ENCODE measurements around the gene UNC5B. TPM values are rescaled to one million over a fixed set of nuclear protein-coding genes. Genes with fewer than 3 reads are reported as not detected.
A peak's percentile ranks its signal among the peaks of the same experiment; 100 is the strongest.

The UNC5B gene
- total RNA-seq, 1 donor = 135 TPM

DNA sequence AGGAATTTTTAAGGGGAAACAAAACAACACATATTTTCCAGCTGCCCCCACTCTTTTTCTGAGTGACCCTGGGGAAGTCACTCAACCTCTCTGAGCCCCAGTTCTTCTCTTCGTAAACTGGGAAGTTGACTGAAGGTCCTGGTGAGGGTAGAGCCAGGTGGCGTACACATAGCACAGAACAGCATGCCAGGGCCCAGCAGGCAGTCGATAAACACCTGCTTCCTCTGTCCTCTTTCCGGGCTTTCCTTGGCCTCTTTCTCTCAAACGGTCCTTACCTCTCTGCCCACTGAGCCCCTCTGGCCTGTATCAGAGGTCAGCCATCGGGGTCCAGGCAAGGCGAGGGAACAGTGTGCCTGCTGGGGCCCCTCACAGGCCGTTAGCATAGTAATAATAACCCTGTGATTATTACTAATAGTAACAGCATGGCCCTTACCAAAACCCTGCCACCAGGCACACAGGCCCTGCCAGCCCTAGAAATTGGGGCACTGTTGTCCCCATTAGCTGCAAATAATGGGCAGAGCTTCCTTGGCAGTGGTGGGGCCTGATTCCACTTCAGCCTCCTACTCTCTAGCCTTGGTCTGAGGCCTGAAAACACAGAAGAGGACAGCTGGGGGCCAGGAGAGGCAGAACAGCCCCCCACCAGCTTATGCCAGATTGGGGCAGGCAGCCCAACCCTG, 69.4 kb downstream of the UNC5B start:
- Histone ChIP-seq H2AFZ (ENCODE audit: low read length) (no peak overlapping the region), H3K4me3 (ENCODE audit: insufficient read depth, low read length) (no peak overlapping the region), H3K4me1 (ENCODE audit: insufficient read depth, low read length) (no peaks in the 10 kb centered on the region), H3K79me2 (ENCODE audit: insufficient read depth, low read length) (no peaks in the 10 kb centered on the region), H3K27ac (ENCODE audit: low read depth, low read length) (no peak overlapping the region), H3K9me3 (ENCODE audit: low read depth, low read length) (no peaks in the 10 kb centered on the region), H3K36me3 (ENCODE audit: insufficient read depth, low read length) (peaks cover 21% of the 10 kb centered on the region), H3K4me2 (ENCODE audit: insufficient read depth, low read length) (no peak overlapping the region), H4K20me1 (ENCODE audit: insufficient read depth, low read length) (peaks cover 20% of the 10 kb centered on the region), H3K27me3 (ENCODE audit: insufficient read depth, low read length) (no peaks in the 10 kb centered on the region)
- TF ChIP-seq, protein P1, sequence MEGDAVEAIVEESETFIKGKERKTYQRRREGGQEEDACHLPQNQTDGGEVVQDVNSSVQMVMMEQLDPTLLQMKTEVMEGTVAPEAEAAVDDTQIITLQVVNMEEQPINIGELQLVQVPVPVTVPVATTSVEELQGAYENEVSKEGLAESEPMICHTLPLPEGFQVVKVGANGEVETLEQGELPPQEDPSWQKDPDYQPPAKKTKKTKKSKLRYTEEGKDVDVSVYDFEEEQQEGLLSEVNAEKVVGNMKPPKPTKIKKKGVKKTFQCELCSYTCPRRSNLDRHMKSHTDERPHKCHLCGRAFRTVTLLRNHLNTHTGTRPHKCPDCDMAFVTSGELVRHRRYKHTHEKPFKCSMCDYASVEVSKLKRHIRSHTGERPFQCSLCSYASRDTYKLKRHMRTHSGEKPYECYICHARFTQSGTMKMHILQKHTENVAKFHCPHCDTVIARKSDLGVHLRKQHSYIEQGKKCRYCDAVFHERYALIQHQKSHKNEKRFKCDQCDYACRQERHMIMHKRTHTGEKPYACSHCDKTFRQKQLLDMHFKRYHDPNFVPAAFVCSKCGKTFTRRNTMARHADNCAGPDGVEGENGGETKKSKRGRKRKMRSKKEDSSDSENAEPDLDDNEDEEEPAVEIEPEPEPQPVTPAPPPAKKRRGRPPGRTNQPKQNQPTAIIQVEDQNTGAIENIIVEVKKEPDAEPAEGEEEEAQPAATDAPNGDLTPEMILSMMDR (IDR thresholded peaks at IDR 0.05; ENCODE audit: extremely low read depth, low read depth, low read length) = no peak
- DNase-seq (ENCODE audit: insufficient read length, low spot score, missing footprints) = peak; percentile 43

DNA sequence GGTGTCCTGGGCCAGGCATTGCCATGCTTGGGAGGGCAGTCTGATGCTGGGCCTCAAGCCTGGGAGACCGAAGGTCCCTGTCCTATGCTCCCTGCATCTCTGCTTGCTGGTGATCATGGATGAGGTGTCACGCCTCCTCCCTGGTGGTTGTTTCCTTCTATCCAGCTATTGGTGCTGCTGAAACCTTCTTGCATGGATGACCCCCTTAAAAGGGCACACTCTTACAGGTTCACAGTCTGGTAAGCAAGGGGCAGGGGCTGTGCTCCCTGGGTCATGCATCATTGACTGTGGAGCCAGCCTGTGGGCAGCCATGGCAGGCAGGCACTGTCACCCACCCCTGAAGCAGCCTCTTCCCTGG, 69.9 kb downstream of the UNC5B start:
- H3K4me3 ChIP-seq (ENCODE audit: insufficient read depth, low read length) = no peak overlapping the region

DNA sequence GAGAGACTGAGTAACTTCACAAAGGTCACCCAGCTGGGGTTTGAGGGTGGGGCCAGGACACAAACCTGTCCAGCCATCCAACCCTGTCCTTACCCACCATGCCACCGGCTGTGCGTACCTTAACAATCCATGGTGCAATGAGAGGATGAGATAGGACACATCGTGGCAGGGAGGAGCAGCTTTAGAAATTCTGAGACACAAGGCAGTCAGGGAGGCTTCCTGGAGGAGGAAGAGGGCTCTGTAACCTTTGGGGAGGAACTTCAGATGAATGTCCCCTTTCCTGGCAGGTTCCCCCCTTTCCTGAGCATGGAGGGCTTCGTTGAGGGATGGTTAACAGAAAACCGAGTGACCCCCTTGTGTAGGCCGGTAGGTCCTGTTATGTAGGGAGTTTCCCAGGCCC, 71.0 kb downstream of the UNC5B start:
- Histone ChIP-seq H4K20me1 (ENCODE audit: insufficient read depth, low read length) (peaks cover 18% of the 10 kb centered on the region), H3K9me3 (ENCODE audit: low read depth, low read length) (no peaks in the 10 kb centered on the region), H3K79me2 (ENCODE audit: insufficient read depth, low read length) (no peaks in the 10 kb centered on the region), H3K4me1 (ENCODE audit: insufficient read depth, low read length) (no peaks in the 10 kb centered on the region), H3K27ac (ENCODE audit: low read depth, low read length) (no peak overlapping the region), H2AFZ (ENCODE audit: low read length) (no peak overlapping the region), H3K4me3 (ENCODE audit: insufficient read depth, low read length) (no peak overlapping the region), H3K36me3 (ENCODE audit: insufficient read depth, low read length) (peaks cover 36% of the 10 kb centered on the region), H3K4me2 (ENCODE audit: insufficient read depth, low read length) (no peak overlapping the region), H3K27me3 (ENCODE audit: insufficient read depth, low read length) (no peaks in the 10 kb centered on the region)
- DNase-seq (ENCODE audit: insufficient read length, low spot score, missing footprints) = no peak
- TF ChIP-seq, protein P1 (IDR thresholded peaks at IDR 0.05; ENCODE audit: extremely low read depth, low read depth, low read length) = no peak

More for the DNA sequence above, 69.9 kb downstream of the UNC5B start:
- TF ChIP-seq, protein P1 (IDR thresholded peaks at IDR 0.05; ENCODE audit: extremely low read depth, low read depth, low read length) = no peak
- Histone ChIP-seq H3K27me3 (ENCODE audit: insufficient read depth, low read length) (no peaks in the 10 kb centered on the region), H4K20me1 (ENCODE audit: insufficient read depth, low read length) (peaks cover 19% of the 10 kb centered on the region), H2AFZ (ENCODE audit: low read length) (no peak overlapping the region), H3K27ac (ENCODE audit: low read depth, low read length) (no peak overlapping the region), H3K4me1 (ENCODE audit: insufficient read depth, low read length) (no peaks in the 10 kb centered on the region), H3K4me2 (ENCODE audit: insufficient read depth, low read length) (no peak overlapping the region), H3K36me3 (ENCODE audit: insufficient read depth, low read length) (peaks cover 27% of the 10 kb centered on the region), H3K9me3 (ENCODE audit: low read depth, low read length) (no peaks in the 10 kb centered on the region), H3K79me2 (ENCODE audit: insufficient read depth, low read length) (no peaks in the 10 kb centered on the region)
- DNase-seq (ENCODE audit: insufficient read length, low spot score, missing footprints) = peak; percentile 55

DNA sequence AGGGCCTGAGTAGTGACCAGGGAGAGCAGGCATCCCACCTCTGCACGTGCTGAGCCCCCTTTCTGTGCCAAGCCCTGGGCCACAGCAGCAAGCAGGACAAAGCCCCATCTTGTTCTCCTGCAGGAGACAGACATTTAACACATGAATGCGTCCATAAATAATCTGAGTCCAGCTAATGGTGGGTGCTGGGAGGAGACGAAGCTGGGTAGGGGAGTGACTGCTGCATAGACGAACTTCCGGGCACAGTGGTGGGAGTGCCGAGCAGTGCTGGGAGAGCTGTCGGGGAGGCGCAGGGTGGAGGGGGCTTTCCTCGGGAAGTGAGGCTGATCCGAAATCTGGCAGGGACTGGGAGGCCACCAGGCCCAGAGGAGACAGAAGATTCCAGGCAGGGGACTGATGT, 71.5 kb downstream of the UNC5B start:
- Histone ChIP-seq H3K4me3 (ENCODE audit: insufficient read depth, low read length) (no peak overlapping the region), H2AFZ (ENCODE audit: low read length) (no peak overlapping the region), H3K4me2 (ENCODE audit: insufficient read depth, low read length) (no peak overlapping the region), H3K27me3 (ENCODE audit: insufficient read depth, low read length) (no peaks in the 10 kb centered on the region), H3K4me1 (ENCODE audit: insufficient read depth, low read length) (no peaks in the 10 kb centered on the region), H3K79me2 (ENCODE audit: insufficient read depth, low read length) (no peaks in the 10 kb centered on the region), H3K9me3 (ENCODE audit: low read depth, low read length) (no peaks in the 10 kb centered on the region), H3K27ac (ENCODE audit: low read depth, low read length) (no peak overlapping the region), H3K36me3 (ENCODE audit: insufficient read depth, low read length) (peaks cover 37% of the 10 kb centered on the region), H4K20me1 (ENCODE audit: insufficient read depth, low read length) (peaks cover 18% of the 10 kb centered on the region)
- TF ChIP-seq, protein P1 (IDR thresholded peaks at IDR 0.05; ENCODE audit: extremely low read depth, low read depth, low read length) = no peak
- DNase-seq (ENCODE audit: insufficient read length, low spot score, missing footprints) = no peak
